ENCODE results near the gene PBX2. TPM values are rescaled to one million over a fixed set of nuclear protein-coding genes. Genes with fewer than 3 reads are reported as not detected.
"Not testable (repeated sequence)": the region's sequence is repeated elsewhere in the genome, so short reads cannot be mapped to it uniquely, and the experiment has no call there.

Gene PBX2
- total and polyA plus RNA-seq, 2 experiments from 2014 or later = 21.6 to 77.5 TPM

- Histone ChIP-seq H3K27me3 (no peaks in the 10 kb centered on the region), H3K79me2 (peaks cover 33% of the 10 kb centered on the region), H3K4me1 (ENCODE audit: insufficient read depth) (peaks cover 35% of the 10 kb centered on the region), H3K4me2 (peak overlapping the region; percentile 89), H3K9me3 (ENCODE audit: low read depth) (no peaks in the 10 kb centered on the region), H3K27ac (peak overlapping the region; percentile 97), H4K20me1 (ENCODE audit: insufficient read depth, poor library complexity, severe bottlenecking) (no peaks in the 10 kb centered on the region), H3K9me2 (replicated peaks; ENCODE audit: insufficient read depth) (no peaks in the 10 kb centered on the region), H2AFZ (no peak overlapping the region), H3K36me3 (replicated peaks; ENCODE audit: insufficient read depth, low read depth) (no peaks in the 10 kb centered on the region), H3K4me3 (peak overlapping the region; percentile 81)
- WGBS (ENCODE audit: low lambda C conversion rate, missing lambda C conversion rate) = 0% methylated on average over 7 of the region's 10 CpGs
- no peak for DNase-seq (ENCODE audit: low spot score)
- TF ChIP-seq CTCF (IDR thresholded peaks at IDR 0.05; ENCODE audit: poor library complexity) = no peak
- TF ChIP-seq EZH2phosphoT487 (IDR thresholded peaks at IDR 0.05; ENCODE audit: low read depth, severe bottlenecking, unreplicated experiment) = no peak
- TF ChIP-seq EZH2 (IDR thresholded peaks at IDR 0.05; ENCODE audit: borderline replicate concordance) = no peak
These were observed 797 bp downstream of the PBX2 start for GRCh38 chr6:32189069-32189741.

- H3K9me3 ChIP-seq (ENCODE audit: low read depth) = no peaks in the 10 kb centered on the region
- no peaks in the 10 kb centered on the region for H3K36me3 ChIP-seq (replicated peaks; ENCODE audit: insufficient read depth, low read depth)
- H3K79me2 ChIP-seq = peaks cover 33% of the 10 kb centered on the region
- peak overlapping the region; percentile 97 for H3K27ac ChIP-seq
- H2AFZ ChIP-seq = no peak overlapping the region
- peaks cover 37% of the 10 kb centered on the region for H3K4me1 ChIP-seq (ENCODE audit: insufficient read depth)
- 18% methylated on average over 12 of the region's 13 CpGs for WGBS (ENCODE audit: low lambda C conversion rate, missing lambda C conversion rate)
- no peaks in the 10 kb centered on the region for H4K20me1 ChIP-seq (ENCODE audit: insufficient read depth, poor library complexity, severe bottlenecking)
- TF ChIP-seq EZH2phosphoT487 (IDR thresholded peaks at IDR 0.05; ENCODE audit: low read depth, severe bottlenecking, unreplicated experiment) (no peak), CTCF (IDR thresholded peaks at IDR 0.05; ENCODE audit: poor library complexity) (no peak), EZH2 (IDR thresholded peaks at IDR 0.05; ENCODE audit: borderline replicate concordance) (no peak)
- H3K27me3 ChIP-seq = no peaks in the 10 kb centered on the region
- no peaks in the 10 kb centered on the region for H3K9me2 ChIP-seq (replicated peaks; ENCODE audit: insufficient read depth)
- peak overlapping the region; percentile 81 for H3K4me3 ChIP-seq
- peak overlapping the region; percentile 89 for H3K4me2 ChIP-seq
- no peak for DNase-seq (ENCODE audit: low spot score)
These were observed 1.5 kb downstream of the PBX2 start for GRCh38 chr6:32188381-32189068.

- not testable (repeated sequence) for H3K4me3 ChIP-seq; H3K27me3 ChIP-seq; H3K9me2 ChIP-seq (replicated peaks; ENCODE audit: insufficient read depth); H4K20me1 ChIP-seq (ENCODE audit: insufficient read depth, poor library complexity, severe bottlenecking); H3K36me3 ChIP-seq (replicated peaks; ENCODE audit: insufficient read depth, low read depth); H2AFZ ChIP-seq; DNase-seq (ENCODE audit: low spot score); H3K9me3 ChIP-seq (ENCODE audit: low read depth)
- Histone ChIP-seq H3K4me2 (peak overlapping the region; percentile 89), H3K27ac (peak overlapping the region; percentile 97), H3K79me2 (peaks cover 33% of the 10 kb centered on the region), H3K4me1 (ENCODE audit: insufficient read depth) (peaks cover 35% of the 10 kb centered on the region)
- 83% methylated on average over 17 of the region's 18 CpGs for WGBS (ENCODE audit: low lambda C conversion rate, missing lambda C conversion rate)
These were observed 2.1 kb downstream of the PBX2 start for GRCh38 chr6:32187725-32188380.

Measured in hepatocyte (in vitro differentiated cells).